ENCODE results near the gene CHRNB1.

CHRNB1 gene

GRCh38 chr17:7444682-7445618, at the start of gene CHRNB1:
CHRNB1 (plus strand) TSS chr17:7445061; CDS start chr17:7445128, 67 bp downstream.
- Histone ChIP-seq H3K4me1 (peaks cover 28% of the 10 kb centered on the region), H3K9ac (no peak within 1 kb of the TSS), H3K27me3 (peaks cover 89% of the 10 kb centered on the region), H3K27ac (no peak within 1 kb of the TSS), H3K4me2 (peak within 1 kb of the TSS; percentile 91), H3K4me3 (peak within 1 kb of the TSS; percentile 61), H3K36me3 (no peaks in the 10 kb centered on the region), H4K20me1 (peaks cover 52% of the 10 kb centered on the region), H3K9me3 (no peaks in the 10 kb centered on the region)
- no peak for TF ChIP-seq Cebpa-rat (IDR thresholded peaks at IDR 0.05)

GRCh38 chr17:7396147-7396546, 48.7 kb upstream of the CHRNB1 start:
- H3K4me1 ChIP-seq, result peaks cover 23% of the 10 kb centered on the region
- H4K20me1 ChIP-seq, result no peaks in the 10 kb centered on the region
- H3K4me3 ChIP-seq, result no peak overlapping the region
- no peaks in the 10 kb centered on the region for H3K27me3 ChIP-seq
- H3K4me2 ChIP-seq, result no peak overlapping the region
- H3K9ac ChIP-seq, result no peak overlapping the region
- H3K36me3 ChIP-seq, result peaks cover 16% of the 10 kb centered on the region
- TF ChIP-seq Cebpa-rat (IDR thresholded peaks at IDR 0.05), result no peak
- H3K27ac ChIP-seq, result no peak overlapping the region
- H3K9me3 ChIP-seq, result no peaks in the 10 kb centered on the region

- H3K27ac ChIP-seq, result no peak overlapping the region
- H4K20me1 ChIP-seq, result peaks cover 8% of the 10 kb centered on the region; the same call in 1 of the 2 replicates
- H3K4me2 ChIP-seq, result no peak overlapping the region
- no peak overlapping the region for H3K4me3 ChIP-seq
- no peaks in the 10 kb centered on the region for H3K36me3 ChIP-seq
- H3K27me3 ChIP-seq, result no peaks in the 10 kb centered on the region
- no peaks in the 10 kb centered on the region for H3K9me3 ChIP-seq
- no peak for TF ChIP-seq Cebpa-rat (IDR thresholded peaks at IDR 0.05)
- peaks cover 18% of the 10 kb centered on the region for H3K4me1 ChIP-seq
- H3K9ac ChIP-seq, result no peak overlapping the region
These were observed 46.2 kb upstream of the CHRNB1 start for GRCh38 chr17:7398612-7399011.

- Histone ChIP-seq H3K4me2 (peak overlapping the region; percentile 84), H3K4me3 (peak overlapping the region; percentile 79), H3K9me3 (no peaks in the 10 kb centered on the region), H4K20me1 (peaks cover 8% of the 10 kb centered on the region; the same call in 1 of the 2 replicates), H3K4me1 (peaks cover 30% of the 10 kb centered on the region), H3K36me3 (peaks cover under 1% of the 10 kb centered on the region; the same call in 1 of the 2 replicates), H3K9ac (peak overlapping the region; percentile 84), H3K27me3 (no peaks in the 10 kb centered on the region), H3K27ac (peak overlapping the region; percentile 82)
- TF ChIP-seq Cebpa-rat (IDR thresholded peaks at IDR 0.05), result no peak
These were observed 41.7 kb upstream of the CHRNB1 start for GRCh38 chr17:7403043-7403726.

GRCh38 chr17:7403727-7403976, 41.2 kb upstream of the CHRNB1 start:
- H4K20me1 ChIP-seq, result peaks cover 8% of the 10 kb centered on the region; the same call in 1 of the 2 replicates
- H3K4me1 ChIP-seq, result peaks cover 30% of the 10 kb centered on the region
- peaks cover 5% of the 10 kb centered on the region for H3K36me3 ChIP-seq
- H3K4me3 ChIP-seq, result peak overlapping the region; percentile 79
- no peak for TF ChIP-seq Cebpa-rat (IDR thresholded peaks at IDR 0.05)
- peak overlapping the region; percentile 82 for H3K27ac ChIP-seq
- H3K4me2 ChIP-seq, result peak overlapping the region; percentile 84
- H3K9ac ChIP-seq, result peak overlapping the region; percentile 84
- H3K9me3 ChIP-seq, result no peaks in the 10 kb centered on the region
- no peaks in the 10 kb centered on the region for H3K27me3 ChIP-seq

- Histone ChIP-seq H3K9ac (peak within 1 kb of the TSS; percentile 86), H3K27me3 (no peaks in the 10 kb centered on the region), H3K36me3 (peaks cover 10% of the 10 kb centered on the region), H3K4me3 (peak within 1 kb of the TSS; percentile 79), H3K4me2 (peak within 1 kb of the TSS; percentile 98), H3K9me3 (no peaks in the 10 kb centered on the region), H3K27ac (peak within 1 kb of the TSS; percentile 82), H4K20me1 (peaks cover 8% of the 10 kb centered on the region; the same call in 1 of the 2 replicates), H3K4me1 (peaks cover 30% of the 10 kb centered on the region)
- TF ChIP-seq Cebpa-rat (IDR thresholded peaks at IDR 0.05), result no peak
These were observed 40.7 kb upstream of the CHRNB1 start, which contains the start of gene TMEM256 for GRCh38 chr17:7403977-7404736. TMEM256 (minus strand) TSS chr17:7404097; CDS start chr17:7404084, 13 bp downstream.

GRCh38 chr17:7404737-7405349, 40.0 kb upstream of the CHRNB1 start:
- TF ChIP-seq Cebpa-rat (IDR thresholded peaks at IDR 0.05), result no peak
- Histone ChIP-seq H3K4me1 (peaks cover 30% of the 10 kb centered on the region), H3K9me3 (no peaks in the 10 kb centered on the region), H4K20me1 (peaks cover 8% of the 10 kb centered on the region; the same call in 1 of the 2 replicates), H3K36me3 (peaks cover 17% of the 10 kb centered on the region), H3K4me2 (peak overlapping the region; percentile 98), H3K27ac (peak overlapping the region; percentile 75), H3K4me3 (peak overlapping the region; percentile 79), H3K9ac (peak overlapping the region; percentile 86), H3K27me3 (no peaks in the 10 kb centered on the region)

- Histone ChIP-seq H3K27ac (peak overlapping the region; percentile 75), H3K9me3 (no peaks in the 10 kb centered on the region), H3K9ac (peak overlapping the region; percentile 86), H3K27me3 (no peaks in the 10 kb centered on the region), H4K20me1 (peaks cover 8% of the 10 kb centered on the region; the same call in 1 of the 2 replicates), H3K4me2 (peak overlapping the region; percentile 98), H3K36me3 (peaks cover 24% of the 10 kb centered on the region), H3K4me3 (peak overlapping the region; percentile 79), H3K4me1 (peaks cover 30% of the 10 kb centered on the region)
- TF ChIP-seq Cebpa-rat (IDR thresholded peaks at IDR 0.05), result no peak
These were observed 39.3 kb upstream of the CHRNB1 start for GRCh38 chr17:7405350-7406234.
